ENCODE results near the gene RIT2.

GRCh38 chr18:42824178-42824577, 291.3 kb downstream of the RIT2 start:
- TF ChIP-seq CTCF (IDR thresholded peaks at IDR 0.05) (no peak), USF2 (IDR thresholded peaks at IDR 0.05; ENCODE audit: borderline replicate concordance, low read depth, low read length) (no peak)
